Right lobe of liver (tissue), 4 donors: ENCODE measurements around the gene IGSF22.

Experiments
- POLR2A ChIP-seq: fragments of 450-650 bp; IDR thresholded peaks from one replicate; pipeline ENCODE4 v1.6.1; 2017; ENCODE audit warnings: antibody characterized with exemption, mild to moderate bottlenecking
- TF ChIP-seq, protein P1 (sequence below), 4 donors: fragments of 200-600 bp in 3 of 4; fragments of 450-650 bp in 1 of 4; IDR thresholded peaks; one replicate each; pipeline versions ENCODE4 v1.5.1 to v1.8.0; 2016 to 2022; ENCODE audit warnings: antibody characterized with exemption in 4 of 4, mild to moderate bottlenecking in 2 of 4
- donor health status: DM: no; HTN: no; CAD: no.
- donor health status: DM: no; HTN: no; CAD: no.
- donor health status: DM: no; HTN: yes; CAD: no.

GRCh38 chr11:18704045-18704645 is 21.8 kb downstream of the IGSF22 start:
- TF ChIP-seq, protein P1, sequence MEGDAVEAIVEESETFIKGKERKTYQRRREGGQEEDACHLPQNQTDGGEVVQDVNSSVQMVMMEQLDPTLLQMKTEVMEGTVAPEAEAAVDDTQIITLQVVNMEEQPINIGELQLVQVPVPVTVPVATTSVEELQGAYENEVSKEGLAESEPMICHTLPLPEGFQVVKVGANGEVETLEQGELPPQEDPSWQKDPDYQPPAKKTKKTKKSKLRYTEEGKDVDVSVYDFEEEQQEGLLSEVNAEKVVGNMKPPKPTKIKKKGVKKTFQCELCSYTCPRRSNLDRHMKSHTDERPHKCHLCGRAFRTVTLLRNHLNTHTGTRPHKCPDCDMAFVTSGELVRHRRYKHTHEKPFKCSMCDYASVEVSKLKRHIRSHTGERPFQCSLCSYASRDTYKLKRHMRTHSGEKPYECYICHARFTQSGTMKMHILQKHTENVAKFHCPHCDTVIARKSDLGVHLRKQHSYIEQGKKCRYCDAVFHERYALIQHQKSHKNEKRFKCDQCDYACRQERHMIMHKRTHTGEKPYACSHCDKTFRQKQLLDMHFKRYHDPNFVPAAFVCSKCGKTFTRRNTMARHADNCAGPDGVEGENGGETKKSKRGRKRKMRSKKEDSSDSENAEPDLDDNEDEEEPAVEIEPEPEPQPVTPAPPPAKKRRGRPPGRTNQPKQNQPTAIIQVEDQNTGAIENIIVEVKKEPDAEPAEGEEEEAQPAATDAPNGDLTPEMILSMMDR (IDR thresholded peaks at IDR 0.05), result no peak
- TF ChIP-seq POLR2A, result no peak
